Prostate gland (tissue), 2 donors: ENCODE data around the gene ADGRL3.

Experiments used
- POLR2A ChIP-seq: fragments of 450-650 bp; IDR thresholded peaks from one replicate; pipeline ENCODE4 v1.6.1; 2016; ENCODE audit warnings: antibody characterized with exemption, mild to moderate bottlenecking
- POLR2AphosphoS5 ChIP-seq: sonication (generic); formaldehyde crosslinking; IDR thresholded peaks from one replicate; pipeline ENCODE4 v1.6.1; 2017; ENCODE audit warnings: antibody characterized with exemption
- TF ChIP-seq, protein P1 (sequence below), 4 experiments: fragments of 200-600 bp in 2 of 4; fragments of 450-650 bp in 2 of 4; sonication (generic) in 2 of 4; IDR thresholded peaks; 1 replicate in 3 of 4; 2 replicates in 1 of 4; pipeline ENCODE4 v1.5.1; 2016 to 2019; ENCODE audit warnings: antibody characterized with exemption in 4 of 4, mild to moderate bottlenecking in 2 of 4, moderate library complexity in 2 of 4

GRCh38 chr4:61431131-61431530 lies 231.0 kb downstream of the ADGRL3 start:
- TF ChIP-seq POLR2AphosphoS5 (no peak), POLR2A (no peak)
- TF ChIP-seq, protein P1, sequence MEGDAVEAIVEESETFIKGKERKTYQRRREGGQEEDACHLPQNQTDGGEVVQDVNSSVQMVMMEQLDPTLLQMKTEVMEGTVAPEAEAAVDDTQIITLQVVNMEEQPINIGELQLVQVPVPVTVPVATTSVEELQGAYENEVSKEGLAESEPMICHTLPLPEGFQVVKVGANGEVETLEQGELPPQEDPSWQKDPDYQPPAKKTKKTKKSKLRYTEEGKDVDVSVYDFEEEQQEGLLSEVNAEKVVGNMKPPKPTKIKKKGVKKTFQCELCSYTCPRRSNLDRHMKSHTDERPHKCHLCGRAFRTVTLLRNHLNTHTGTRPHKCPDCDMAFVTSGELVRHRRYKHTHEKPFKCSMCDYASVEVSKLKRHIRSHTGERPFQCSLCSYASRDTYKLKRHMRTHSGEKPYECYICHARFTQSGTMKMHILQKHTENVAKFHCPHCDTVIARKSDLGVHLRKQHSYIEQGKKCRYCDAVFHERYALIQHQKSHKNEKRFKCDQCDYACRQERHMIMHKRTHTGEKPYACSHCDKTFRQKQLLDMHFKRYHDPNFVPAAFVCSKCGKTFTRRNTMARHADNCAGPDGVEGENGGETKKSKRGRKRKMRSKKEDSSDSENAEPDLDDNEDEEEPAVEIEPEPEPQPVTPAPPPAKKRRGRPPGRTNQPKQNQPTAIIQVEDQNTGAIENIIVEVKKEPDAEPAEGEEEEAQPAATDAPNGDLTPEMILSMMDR (IDR thresholded peaks at IDR 0.05): no peak
